HEK293 (cell line): ENCODE data around the gene ESR1.

Experiments
- CTCF ChIA-PET: fragments of 350-600 bp; formaldehyde crosslinking; extraction: SDS; loops from one replicate; lab custom pipeline; 2021; ENCODE audit warnings: antibody characterized with exemption; lab: Yijun Ruan, JAX
- POLR2A ChIA-PET: fragments of 300-600 bp; formaldehyde crosslinking; extraction: SDS; loops from one replicate; lab custom pipeline; 2020; ENCODE audit warnings: antibody characterized with exemption, inconsistent platforms; lab: Yijun Ruan, JAX
- H3K27ac ChIP-seq: fragments of 200-500 bp; sonication (Bioruptor generic); 2 replicates; pipeline ENCODE4 v1.5.1; 2014; ENCODE audit warnings: low read depth, low read length, control low read depth, inconsistent platforms; ENCODE audit errors: extremely low read depth
- H3K36me3 ChIP-seq, 2 experiments: fragments of 200-500 bp in 1 of 2; sonication (Bioruptor generic) in 1 of 2; 1 replicate in 1 of 2; 2 replicates in 1 of 2; pipeline ENCODE4 v1.5.1; 2014 to 2017; ENCODE audit warnings: inconsistent platforms in 2 of 2, low read length in 2 of 2; ENCODE audit not compliant: control insufficient read depth in 2 of 2, insufficient read depth in 1 of 2
- H3K4me1 ChIP-seq: fragments of 200-500 bp; sonication (Bioruptor generic); 2 replicates; pipeline ENCODE4 v1.5.1; 2014; ENCODE audit warnings: mild to moderate bottlenecking, low read length, inconsistent platforms; ENCODE audit not compliant: control insufficient read depth, insufficient read depth
- H3K4me3 ChIP-seq: 2 replicates; pipeline ENCODE4 v1.5.1; 2011; ENCODE audit warnings: low read depth, mild to moderate bottlenecking, control low read depth, low read length, moderate library complexity
- H3K9me3 ChIP-seq: fragments of 200-500 bp; sonication (Bioruptor generic); 2 replicates; pipeline ENCODE4 v1.5.1; 2014; ENCODE audit warnings: low read depth, low read length, inconsistent platforms; ENCODE audit not compliant: control insufficient read depth, insufficient read depth
- AEBP2 ChIP-seq: fragments of 450-650 bp; formaldehyde crosslinking; IDR thresholded peaks from 2 replicates; pipeline ENCODE4 v1.5.1; 2016; ENCODE audit warnings: missing biosample characterization, missing genetic modification characterization, borderline replicate concordance
- HIC1 ChIP-seq: fragments of 450-650 bp; formaldehyde crosslinking; IDR thresholded peaks from 2 replicates; pipeline ENCODE4 v1.5.1; 2016; ENCODE audit warnings: missing biosample characterization, missing genetic modification characterization
- KLF10 ChIP-seq: fragments of 450-650 bp; IDR thresholded peaks from 2 replicates; pipeline ENCODE4 v1.5.1; 2018; ENCODE audit warnings: missing biosample characterization, mild to moderate bottlenecking, missing genetic modification characterization
- SCRT2 ChIP-seq: fragments of 450-650 bp; formaldehyde crosslinking; IDR thresholded peaks from 2 replicates; pipeline ENCODE4 v1.5.1; 2016; ENCODE audit warnings: missing biosample characterization, missing genetic modification characterization
- ZBTB7A ChIP-seq: fragments of 450-650 bp; formaldehyde crosslinking; IDR thresholded peaks from 2 replicates; pipeline ENCODE4 v1.5.1; 2016; ENCODE audit warnings: low read depth, missing biosample characterization, missing genetic modification characterization
- ZFP3 ChIP-seq: fragments of 450-650 bp; formaldehyde crosslinking; IDR thresholded peaks from 2 replicates; pipeline ENCODE4 v1.5.1; 2016; ENCODE audit warnings: low read depth, missing biosample characterization, missing genetic modification characterization
- ZIC2 ChIP-seq: fragments of 450-650 bp; formaldehyde crosslinking; IDR thresholded peaks from 2 replicates; pipeline ENCODE4 v1.5.1; 2016; ENCODE audit warnings: missing biosample characterization, missing genetic modification characterization
- ZNF146 ChIP-seq: fragments of 450-650 bp; formaldehyde crosslinking; IDR thresholded peaks from 2 replicates; pipeline ENCODE4 v1.5.1; 2016; ENCODE audit warnings: missing biosample characterization, missing genetic modification characterization
- ZNF184 ChIP-seq: fragments of 450-650 bp; IDR thresholded peaks from 2 replicates; pipeline ENCODE4 v1.5.1; 2018; ENCODE audit warnings: missing biosample characterization, mild to moderate bottlenecking, missing genetic modification characterization
- ZNF37A ChIP-seq: fragments of 450-650 bp; IDR thresholded peaks from 2 replicates; pipeline ENCODE4 v1.5.1; 2018; ENCODE audit warnings: missing biosample characterization, missing genetic modification characterization
- ZNF426 ChIP-seq: fragments of 450-650 bp; formaldehyde crosslinking; IDR thresholded peaks from 2 replicates; pipeline ENCODE4 v1.5.1; 2017; ENCODE audit warnings: missing biosample characterization, missing genetic modification characterization, mild to moderate bottlenecking, inconsistent platforms, moderate library complexity
- ZNF48 ChIP-seq: fragments of 450-650 bp; formaldehyde crosslinking; IDR thresholded peaks from 2 replicates; pipeline ENCODE4 v1.5.1; 2016; ENCODE audit warnings: missing biosample characterization, missing genetic modification characterization
- ZNF561 ChIP-seq: fragments of 450-650 bp; IDR thresholded peaks from 2 replicates; pipeline ENCODE4 v1.5.1; 2018; ENCODE audit warnings: missing biosample characterization, missing genetic modification characterization, borderline replicate concordance
- ZNF623 ChIP-seq: fragments of 450-650 bp; formaldehyde crosslinking; IDR thresholded peaks from 2 replicates; pipeline ENCODE4 v1.5.1; 2016; ENCODE audit warnings: missing biosample characterization, missing genetic modification characterization
- ZNF692 ChIP-seq: fragments of 450-650 bp; formaldehyde crosslinking; IDR thresholded peaks from 2 replicates; pipeline ENCODE4 v1.5.1; 2016; ENCODE audit warnings: missing biosample characterization, missing genetic modification characterization
- ZNF791 ChIP-seq: fragments of 450-650 bp; formaldehyde crosslinking; IDR thresholded peaks from 2 replicates; pipeline ENCODE4 v1.5.1; 2016; ENCODE audit warnings: missing biosample characterization, missing genetic modification characterization
- ZSCAN5A ChIP-seq: fragments of 450-650 bp; formaldehyde crosslinking; IDR thresholded peaks from 2 replicates; pipeline ENCODE4 v1.5.1; 2016; ENCODE audit warnings: missing biosample characterization, missing genetic modification characterization

The ESR1 gene

GRCh38 chr6:151796842-151797530 is 10.5 kb upstream of the ESR1 start (continued):
- TF ChIP-seq ZIC2 (tag by site-specific recombination), result no peak
- TF ChIP-seq ZNF48 (tag by site-specific recombination), result no peak
- no peak for TF ChIP-seq HIC1 (tag by site-specific recombination)
- no peak for TF ChIP-seq ZNF37A (tag by site-specific recombination)
- TF ChIP-seq, all 188 proteins: peak for 0

- peaks cover 11% of the 10 kb centered on the region for H3K4me1 ChIP-seq
- CTCF ChIA-PET, result no interaction called here
- TF ChIP-seq ZNF692 (tag by site-specific recombination) (no peak), ZNF791 (tag by site-specific recombination) (no peak), ZBTB7A (no peak), SCRT2 (tag by site-specific recombination) (no peak), ZNF623 (no peak), ZNF184 (tag by site-specific recombination) (no peak), KLF10 (tag by site-specific recombination) (no peak), ZFP3 (no peak), AEBP2 (tag by site-specific recombination) (no peak), ZNF426 (tag by site-specific recombination) (no peak), ZNF146 (tag by site-specific recombination) (no peak), ZSCAN5A (no peak), ZNF561 (tag by site-specific recombination) (no peak)
- H3K4me3 ChIP-seq, result no peak overlapping the region
- H3K9me3 ChIP-seq, result no peaks in the 10 kb centered on the region
- no peaks in the 10 kb centered on the region for H3K36me3 ChIP-seq
- no peak overlapping the region for H3K27ac ChIP-seq
- POLR2A ChIA-PET, result no interaction called here
These were observed 3.7 kb upstream of the ESR1 start for GRCh38 chr6:151803743-151804142.
